OCI-LY7 (cell line): ENCODE results near the gene SRGAP1.

Experiments
- EZH2phosphoT487 ChIP-seq: fragments of 200-600 bp; sonication (generic); IDR thresholded peaks from 2 replicates; pipeline ENCODE4 v1.6.1; 2018; ENCODE audit warnings: low read depth, borderline replicate concordance, mild to moderate bottlenecking, mixed run types, antibody characterized with exemption, low read length, moderate library complexity, mixed read lengths
- TF ChIP-seq, protein P1 (sequence below): fragments of 200-600 bp; sonication (generic); conservative IDR thresholded peaks from 2 replicates; pipeline ENCODE4 v1.5.1; 2014; ENCODE audit warnings: mild to moderate bottlenecking, antibody characterized with exemption, low read length, moderate library complexity, mixed read lengths

DNA sequence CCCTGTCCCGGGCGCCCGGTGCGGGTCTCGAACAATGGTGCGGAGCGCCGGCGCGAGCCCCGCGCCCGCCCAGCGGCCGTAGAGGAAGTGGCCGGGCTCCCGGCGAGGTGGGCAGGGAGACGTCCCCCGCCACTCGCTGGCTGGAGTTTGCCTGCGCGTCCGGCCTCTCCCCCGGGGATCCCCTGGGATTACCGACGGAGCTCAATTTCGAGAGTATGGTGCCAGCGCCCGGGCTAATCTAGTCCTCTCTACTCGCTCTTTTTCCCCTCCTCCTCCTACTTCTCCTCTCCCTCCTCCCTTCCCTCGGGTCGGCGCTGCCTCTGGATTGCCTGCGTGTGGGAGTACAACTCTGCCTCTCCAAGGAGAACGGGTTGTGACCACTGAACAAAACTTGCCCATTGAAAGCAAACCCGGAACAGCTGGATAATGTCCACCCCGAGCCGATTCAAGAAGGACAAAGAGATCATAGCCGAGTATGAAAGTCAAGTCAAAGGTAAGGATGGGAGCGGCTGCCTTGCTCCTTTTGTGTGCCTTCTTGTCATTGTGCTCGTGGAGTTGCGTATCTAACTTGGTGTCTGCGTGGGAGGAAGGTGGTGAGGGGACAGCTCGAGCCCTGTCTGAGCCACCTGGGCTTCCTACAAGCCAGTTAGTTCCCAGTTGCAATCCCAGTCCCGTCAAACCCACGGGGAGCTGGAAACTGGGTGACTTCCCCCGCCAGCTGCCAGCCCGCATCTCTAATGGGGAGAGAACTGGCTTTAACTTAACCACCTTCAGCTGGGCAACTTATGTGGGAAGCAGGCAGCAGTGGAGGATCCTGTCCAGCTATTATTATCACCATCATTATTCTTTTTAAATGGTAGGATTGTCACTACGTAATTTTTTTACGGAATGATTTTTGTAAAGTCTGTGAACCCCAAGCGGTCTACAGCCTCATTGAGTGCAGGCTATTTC lies at the start of gene SRGAP1:
- TF ChIP-seq, protein P1, sequence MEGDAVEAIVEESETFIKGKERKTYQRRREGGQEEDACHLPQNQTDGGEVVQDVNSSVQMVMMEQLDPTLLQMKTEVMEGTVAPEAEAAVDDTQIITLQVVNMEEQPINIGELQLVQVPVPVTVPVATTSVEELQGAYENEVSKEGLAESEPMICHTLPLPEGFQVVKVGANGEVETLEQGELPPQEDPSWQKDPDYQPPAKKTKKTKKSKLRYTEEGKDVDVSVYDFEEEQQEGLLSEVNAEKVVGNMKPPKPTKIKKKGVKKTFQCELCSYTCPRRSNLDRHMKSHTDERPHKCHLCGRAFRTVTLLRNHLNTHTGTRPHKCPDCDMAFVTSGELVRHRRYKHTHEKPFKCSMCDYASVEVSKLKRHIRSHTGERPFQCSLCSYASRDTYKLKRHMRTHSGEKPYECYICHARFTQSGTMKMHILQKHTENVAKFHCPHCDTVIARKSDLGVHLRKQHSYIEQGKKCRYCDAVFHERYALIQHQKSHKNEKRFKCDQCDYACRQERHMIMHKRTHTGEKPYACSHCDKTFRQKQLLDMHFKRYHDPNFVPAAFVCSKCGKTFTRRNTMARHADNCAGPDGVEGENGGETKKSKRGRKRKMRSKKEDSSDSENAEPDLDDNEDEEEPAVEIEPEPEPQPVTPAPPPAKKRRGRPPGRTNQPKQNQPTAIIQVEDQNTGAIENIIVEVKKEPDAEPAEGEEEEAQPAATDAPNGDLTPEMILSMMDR: no peak
- TF ChIP-seq EZH2phosphoT487: peak; percentile 27; the same call in 1 of the 2 replicates
